NCI-H526 (cell line): ENCODE measurements around the gene POLN.
"Not testable (repeated sequence)": the region's sequence is repeated elsewhere in the genome, so short reads cannot be mapped to it uniquely, and the experiment has no call there.

ENCODE experiments used
- DNase-seq, 2 experiments: peaks; one replicate each; lab custom pipeline; 2025; lab: John Stamatoyannopoulos, UW

POLN gene

GRCh38 chr4:2219233-2219760, 22.6 kb downstream of the POLN start:
- DNase-seq: no peak

DNA sequence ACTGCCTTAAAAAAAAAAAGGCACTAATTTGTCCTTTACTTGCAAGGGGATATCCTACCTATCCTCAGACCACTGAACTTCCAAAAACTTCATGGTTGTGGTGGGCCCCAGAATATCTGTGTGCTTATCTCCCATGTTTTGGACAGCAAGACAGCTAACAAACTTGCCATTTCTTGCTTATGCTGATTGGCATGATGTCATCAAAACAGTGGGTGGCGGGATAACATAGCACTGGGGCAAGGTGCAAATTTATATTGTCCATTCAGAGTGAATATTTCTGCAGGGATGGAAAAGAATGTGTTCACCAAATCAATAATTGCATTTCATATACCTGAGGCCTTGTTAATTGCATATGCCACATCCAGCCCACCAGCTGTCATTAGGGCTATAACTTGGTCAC, 23.5 kb downstream of the POLN start:
- no peak for DNase-seq

DNA sequence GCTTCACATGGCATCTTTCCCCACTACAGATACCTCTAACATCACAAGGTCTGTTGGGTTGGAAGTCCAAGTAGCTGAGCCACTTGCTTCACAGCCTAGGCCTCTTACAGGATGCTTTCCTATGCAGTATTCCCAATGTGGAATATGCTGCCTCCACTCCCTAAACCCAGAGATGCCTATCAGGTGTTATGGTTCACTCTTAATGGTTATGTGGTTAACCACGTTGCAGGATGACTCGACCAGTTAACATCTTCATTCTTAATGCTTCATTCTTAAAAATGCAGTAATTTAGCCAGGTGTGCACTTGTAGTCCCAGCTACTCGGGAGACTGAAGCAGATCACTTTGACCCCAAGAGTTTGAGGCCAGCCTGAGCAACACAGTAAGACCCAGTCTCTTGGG, 24.2 kb downstream of the POLN start:
- no peak for DNase-seq

- no peak for DNase-seq
Observed at GRCh38 chr4:2212831-2213230, 29.1 kb downstream of the POLN start.

- not testable (repeated sequence) for DNase-seq
Observed at GRCh38 chr4:2202789-2203188, 39.1 kb downstream of the POLN start.

- no peak for DNase-seq
Observed at GRCh38 chr4:2194496-2194895, 47.4 kb downstream of the POLN start.

GRCh38 chr4:2193326-2193725, 48.6 kb downstream of the POLN start:
- no peak for DNase-seq

DNA sequence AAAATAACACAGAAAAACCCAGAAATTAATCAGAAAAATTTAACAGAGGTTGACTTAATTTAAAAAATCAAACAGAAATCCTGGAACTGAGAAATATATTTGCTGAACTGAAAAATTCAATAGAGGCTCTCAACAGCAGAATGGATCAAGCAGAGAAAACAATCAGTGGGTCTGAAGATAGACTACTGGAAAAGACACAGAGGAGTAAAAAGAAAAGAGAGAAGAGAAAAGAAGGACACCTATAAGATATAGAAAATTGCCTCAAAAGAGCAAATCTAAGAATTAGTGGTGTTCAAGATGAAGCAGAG, 55.1 kb downstream of the POLN start:
- DNase-seq: no peak

GRCh38 chr4:2186133-2186864, 55.6 kb downstream of the POLN start:
- DNase-seq: peak; percentile 56 to 90

GRCh38 chr4:2183394-2183793, 58.5 kb downstream of the POLN start:
- no peak for DNase-seq

GRCh38 chr4:2182994-2183393, 58.9 kb downstream of the POLN start:
- DNase-seq: no peak

- no peak for DNase-seq
Observed at GRCh38 chr4:2180410-2180809, 61.5 kb downstream of the POLN start.

GRCh38 chr4:2179717-2180116, 62.2 kb downstream of the POLN start:
- DNase-seq: no peak

DNA sequence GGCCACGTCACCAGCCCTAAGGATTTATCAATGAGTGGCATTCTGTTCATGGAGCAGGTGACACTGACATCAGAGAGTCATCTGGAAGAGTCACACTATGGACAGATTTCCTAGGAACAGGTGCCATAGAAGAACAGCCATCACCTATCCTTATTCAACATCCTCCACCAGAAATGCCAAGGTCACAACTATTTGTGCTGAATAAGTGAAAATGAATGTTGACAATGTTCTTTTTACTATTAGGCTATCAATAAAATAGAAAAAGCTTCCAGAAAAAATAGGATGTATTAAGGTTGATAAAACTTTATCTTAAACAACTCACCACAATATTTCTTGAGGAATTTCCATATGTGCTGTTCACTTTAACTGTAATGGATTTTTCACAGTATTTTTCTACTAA, 62.9 kb downstream of the POLN start:
- no peak for DNase-seq

- no peak for DNase-seq
Observed at GRCh38 chr4:2177443-2178093, 64.4 kb downstream of the POLN start.

GRCh38 chr4:2175990-2176698, 65.8 kb downstream of the POLN start:
- no peak for DNase-seq

DNA sequence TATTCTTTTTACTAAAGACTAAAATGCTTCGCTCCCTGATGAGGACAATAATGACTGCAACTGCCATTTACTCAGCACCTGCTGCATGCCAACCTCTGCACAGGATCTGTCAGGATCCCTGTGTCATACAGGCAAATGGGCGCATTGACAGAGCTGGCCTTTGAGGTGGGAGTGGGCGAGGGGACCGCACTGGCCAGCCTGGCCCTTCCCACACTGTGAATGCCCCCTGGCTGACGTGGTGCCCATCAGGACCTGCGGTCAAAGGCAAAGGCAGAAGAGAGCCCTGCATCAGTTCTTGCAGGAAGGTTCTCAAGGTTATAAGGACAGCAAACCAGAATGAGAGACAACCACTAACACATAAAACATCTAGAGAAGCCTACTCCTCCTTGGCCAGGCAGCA, 67.9 kb downstream of the POLN start:
- DNase-seq: peak in 1 of 2 experiments; percentile 33

DNA sequence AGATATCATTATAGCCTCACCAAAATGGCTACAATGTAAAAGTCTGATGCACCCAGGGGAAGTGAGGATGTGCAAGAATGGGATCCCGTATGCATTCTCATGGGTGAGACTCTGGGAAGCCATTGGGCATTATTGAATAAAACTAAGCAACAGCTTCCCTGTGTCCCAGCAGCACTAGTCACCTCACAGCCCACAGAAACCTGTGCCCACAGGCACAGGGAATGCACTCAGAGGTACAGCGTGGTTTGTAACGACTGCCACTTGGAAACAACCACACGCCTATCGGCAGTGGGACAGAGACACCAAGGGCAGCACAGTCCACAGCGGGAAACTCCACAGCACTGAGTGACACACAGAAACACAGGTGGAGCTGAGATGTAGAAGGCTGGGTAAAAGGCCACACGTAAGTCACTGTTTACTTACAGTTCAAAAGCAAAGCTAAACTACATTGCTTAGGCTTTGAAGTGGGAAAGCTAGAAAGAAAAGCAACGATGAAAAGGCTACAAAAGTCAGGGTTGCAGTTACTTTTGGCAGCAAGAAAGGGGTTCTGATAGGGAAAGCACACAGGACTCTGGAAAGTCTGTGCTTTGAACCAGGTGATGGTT, 69.2 kb downstream of the POLN start:
- no peak for DNase-seq

DNA sequence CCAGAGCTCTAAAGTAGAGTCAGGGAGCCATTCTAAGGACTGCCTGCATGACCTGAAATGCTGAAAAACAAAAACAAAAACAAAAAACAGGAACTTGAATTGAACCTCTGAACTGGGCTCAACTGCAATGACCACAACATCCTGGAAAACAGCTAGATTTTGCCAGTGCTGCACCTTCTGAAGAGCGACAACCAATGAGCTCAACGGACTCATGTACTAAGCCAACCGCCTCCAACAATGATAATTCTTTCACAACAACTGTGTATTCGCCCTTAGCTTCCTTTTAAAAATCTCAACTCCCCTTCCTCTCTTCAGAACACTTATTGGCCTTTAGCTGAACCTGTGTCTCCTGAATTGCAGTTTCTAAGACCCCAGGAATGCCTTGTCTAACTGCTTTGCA, 69.8 kb downstream of the POLN start:
- no peak for DNase-seq

GRCh38 chr4:2168469-2169319, 73.2 kb downstream of the POLN start:
- peak in 1 of 2 experiments; percentile 20 for DNase-seq

- no peak for DNase-seq
Observed at GRCh38 chr4:2166253-2166652, 75.7 kb downstream of the POLN start.

DNA sequence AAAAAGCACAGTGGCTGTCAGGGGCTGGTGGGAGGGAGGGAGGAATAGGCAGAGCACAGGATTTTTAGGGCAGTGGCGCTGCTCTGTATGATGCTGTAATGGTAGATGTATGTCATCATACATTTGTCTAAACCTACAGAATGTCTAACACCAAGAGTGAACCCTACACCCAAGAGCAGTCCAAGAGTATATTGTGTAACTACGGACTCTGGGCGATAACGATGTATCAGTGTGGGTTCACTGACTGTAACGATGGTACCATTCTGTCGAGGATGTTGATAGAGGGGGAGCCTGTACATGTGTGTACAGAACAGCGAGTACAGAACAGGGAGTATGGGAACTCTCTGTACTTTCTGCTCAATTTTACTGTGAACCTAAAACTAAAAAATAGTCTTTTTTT, 76.5 kb downstream of the POLN start:
- DNase-seq: no peak
